GM04504 (cell line): ENCODE data around the gene ZNF80.
A peak's percentile ranks its signal among the peaks of the same experiment; 100 is the strongest.

Source experiments
- DNase-seq: peaks from one replicate; pipeline ENCODE4 v3.0.0-alpha.2; 2012; ENCODE audit warnings: low read depth

ZNF80 gene

DNA sequence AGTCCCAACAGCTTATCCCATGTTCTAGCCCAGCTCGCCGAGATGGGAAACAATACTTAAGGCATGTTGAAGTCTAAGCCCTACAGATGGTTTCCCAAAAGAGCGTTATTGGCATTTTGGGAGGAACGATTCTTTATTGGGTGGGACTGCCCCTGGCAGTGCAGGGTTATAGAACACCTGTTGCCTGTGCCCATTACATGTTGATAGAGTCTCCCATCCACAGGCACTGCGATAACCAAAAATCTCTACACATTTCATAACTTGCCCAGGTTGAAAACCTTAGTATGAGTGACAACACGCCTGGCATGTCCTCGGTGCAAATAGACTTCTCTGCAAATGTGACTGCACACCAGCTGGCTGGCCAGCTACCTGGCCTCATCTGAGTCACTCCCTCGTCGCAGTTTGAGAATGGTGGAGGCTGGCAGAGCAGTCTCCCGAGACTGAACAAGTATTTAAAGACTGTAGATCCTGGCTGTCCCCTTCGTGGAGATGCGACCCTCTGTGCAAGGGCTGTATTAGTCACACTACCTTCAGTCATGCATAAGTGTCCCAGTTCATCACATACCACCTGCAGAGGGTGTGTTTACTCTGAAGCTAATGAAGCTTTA is 18.7 kb downstream of the ZNF80 start:
- no peak for DNase-seq

DNA sequence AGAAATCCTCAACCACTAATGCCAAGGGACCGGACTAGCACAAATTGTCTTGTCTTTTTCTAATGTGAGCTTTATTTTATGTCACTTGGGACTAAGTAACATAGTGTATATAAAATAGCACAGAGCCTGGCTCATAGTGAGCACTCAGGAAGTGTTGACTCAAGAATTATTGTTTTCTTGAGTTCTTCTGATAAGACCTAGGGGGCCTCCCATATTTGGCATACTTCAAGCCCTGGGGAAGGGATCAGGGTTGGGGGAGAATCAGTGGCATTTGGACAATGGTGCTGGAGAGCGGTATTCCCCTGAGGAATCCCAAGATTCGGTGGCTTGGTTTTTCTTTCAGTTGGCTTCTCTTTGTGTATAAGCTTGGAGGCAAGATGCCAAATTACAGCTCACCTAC is 19.4 kb downstream of the ZNF80 start:
- no peak for DNase-seq

DNA sequence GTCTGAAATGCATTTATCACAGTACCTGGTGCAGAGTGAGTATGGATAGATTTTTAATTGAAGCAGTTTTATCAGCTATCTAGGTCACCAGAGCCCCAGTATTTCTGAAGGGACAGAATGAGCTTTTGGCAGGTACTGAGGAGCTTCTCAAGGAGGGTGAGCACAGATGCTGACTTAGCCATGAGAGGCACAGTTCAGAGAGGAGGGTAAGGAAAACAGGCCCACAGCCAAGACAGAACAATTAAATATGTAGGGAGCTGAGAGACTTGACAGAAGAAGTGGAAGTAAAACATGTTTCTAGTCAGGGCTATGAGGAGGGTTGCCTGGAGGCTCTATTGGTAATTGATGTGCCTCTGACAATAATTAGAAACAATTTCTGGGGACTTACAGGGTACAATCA is 20.1 kb downstream of the ZNF80 start:
- DNase-seq = no peak

DNA sequence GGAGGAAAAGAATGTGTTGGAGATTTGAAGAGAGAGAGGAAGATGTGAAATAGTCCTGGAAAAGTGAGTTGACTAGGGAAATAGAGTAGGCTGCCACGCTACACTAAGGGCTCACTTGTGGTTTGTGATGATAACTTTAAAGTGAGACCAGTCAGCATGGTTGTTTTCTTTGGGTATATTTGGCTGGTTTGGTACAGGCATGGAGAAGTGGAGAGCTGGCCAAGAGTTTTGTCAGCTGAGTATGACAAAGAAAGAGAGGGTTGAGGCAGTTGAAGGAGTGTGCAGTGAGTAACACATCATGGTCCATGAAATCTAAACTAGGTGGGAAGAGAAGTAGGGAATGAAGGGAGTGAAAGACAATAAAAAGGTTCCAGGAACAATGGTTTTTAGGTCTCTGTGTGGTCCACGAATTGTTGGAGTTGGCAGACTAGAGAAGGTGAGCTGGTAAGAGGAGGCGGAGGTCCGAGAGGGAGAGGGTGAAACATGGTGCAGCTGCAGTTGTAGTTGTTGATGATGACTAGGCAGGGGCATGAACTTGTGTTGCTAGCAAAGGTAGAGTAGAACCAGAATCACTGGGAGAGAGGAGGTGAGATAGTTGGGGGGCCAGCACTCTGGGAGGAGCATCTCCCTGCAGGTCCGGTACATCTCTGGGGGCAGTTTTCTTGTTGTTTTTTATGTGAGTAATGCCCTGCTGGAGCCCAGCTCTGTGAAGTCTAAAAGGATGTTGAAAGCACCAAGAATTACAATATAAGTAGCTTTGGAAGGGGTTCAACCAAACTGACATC is 21.0 kb downstream of the ZNF80 start:
- DNase-seq = no peak

DNA sequence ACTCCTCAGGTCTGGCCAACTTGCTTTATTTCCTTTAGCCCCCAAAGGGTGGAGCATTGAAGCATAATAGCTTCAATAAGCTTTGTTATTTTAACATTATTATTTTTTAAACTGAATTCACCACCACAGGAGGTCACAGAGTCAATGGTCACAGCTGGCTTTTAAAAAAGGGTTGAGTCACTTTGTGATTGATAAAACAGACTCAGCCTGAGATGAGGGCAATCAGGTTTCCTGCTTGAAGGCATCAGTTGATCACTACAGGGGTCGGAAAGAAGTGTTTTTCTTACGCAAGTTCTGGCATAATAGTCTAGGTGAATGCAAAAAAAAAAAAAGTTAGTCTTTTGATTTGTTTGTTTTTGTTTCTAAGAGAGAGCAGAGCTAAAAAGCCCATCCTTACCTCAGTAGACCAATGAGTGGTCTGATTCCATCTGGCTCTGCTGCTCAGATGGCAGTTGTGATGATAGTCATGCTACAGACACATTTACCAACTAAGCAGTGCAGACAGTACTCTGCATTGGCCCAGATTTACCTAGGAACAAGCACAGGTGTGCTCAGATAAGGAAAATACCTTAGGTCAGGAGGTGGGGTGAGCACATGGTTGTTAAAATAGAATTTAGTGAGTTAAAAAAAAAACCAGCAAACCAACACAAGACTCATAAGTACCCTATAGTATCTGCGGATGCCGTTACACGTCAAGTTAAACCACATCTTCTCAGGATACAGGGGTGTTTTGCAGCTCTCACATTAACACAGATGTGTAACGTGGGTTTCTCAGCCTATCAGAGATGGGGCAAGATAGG is 22.6 kb downstream of the ZNF80 start:
- DNase-seq = no peak

DNA sequence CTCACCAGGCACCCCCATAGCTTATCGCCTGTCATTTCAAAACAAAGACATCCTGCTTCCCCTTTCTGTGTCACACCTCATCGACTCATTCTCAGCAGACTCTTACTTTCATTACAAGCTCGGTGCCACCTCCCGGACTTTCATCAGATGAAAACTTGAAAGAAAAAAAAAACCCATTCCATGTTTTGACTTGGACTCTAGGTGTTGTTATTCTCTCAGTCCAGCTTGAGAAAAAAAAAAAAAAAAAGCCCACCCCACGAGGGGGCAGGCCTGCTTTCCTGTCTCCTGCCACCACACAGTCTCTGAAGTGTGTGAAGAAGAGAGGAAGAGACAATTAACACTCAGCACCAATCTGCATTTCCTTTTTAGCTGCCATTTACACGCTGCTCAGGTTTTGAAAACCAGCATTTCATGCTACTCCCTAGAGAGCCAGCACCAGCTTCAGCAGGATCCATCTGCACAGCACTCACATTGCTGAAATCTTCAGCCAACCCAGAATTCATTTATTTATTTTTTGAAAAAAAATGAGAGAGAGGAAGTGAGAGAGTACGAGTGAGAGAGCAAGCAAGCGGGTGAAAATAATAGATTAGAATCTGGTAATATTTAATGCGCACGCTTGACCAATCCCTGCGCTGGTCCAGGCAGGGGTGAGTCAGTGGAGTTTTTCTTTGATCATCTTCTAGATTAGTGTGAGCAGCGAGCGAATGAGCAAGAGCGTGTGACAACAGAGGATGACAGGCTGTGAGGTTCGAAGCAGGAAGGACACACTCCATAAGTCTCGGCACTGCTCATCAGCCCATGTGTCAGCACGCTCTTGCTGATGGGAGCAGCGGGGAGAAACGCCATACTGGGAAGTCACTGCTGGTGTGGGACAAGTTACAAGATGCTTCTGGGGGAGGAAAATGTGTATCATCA is 23.5 kb downstream of the ZNF80 start:
- DNase-seq = peak; percentile 58

DNA sequence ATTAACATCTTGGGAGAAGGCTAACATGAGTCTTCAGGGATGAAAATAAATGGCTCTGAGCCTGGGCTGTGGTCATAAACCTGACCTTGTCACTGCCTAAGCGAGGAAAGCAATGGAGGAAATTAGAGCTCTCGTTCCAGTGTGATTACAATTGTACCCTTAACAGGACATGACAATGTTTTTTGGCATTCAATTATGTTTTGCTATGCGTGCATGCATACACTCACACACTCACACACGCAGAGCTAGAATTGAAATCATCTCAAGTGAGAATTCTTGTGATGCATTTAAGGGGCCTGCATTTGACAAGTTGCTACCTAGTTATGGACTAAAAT is 24.1 kb downstream of the ZNF80 start:
- peak; percentile 36 for DNase-seq

DNA sequence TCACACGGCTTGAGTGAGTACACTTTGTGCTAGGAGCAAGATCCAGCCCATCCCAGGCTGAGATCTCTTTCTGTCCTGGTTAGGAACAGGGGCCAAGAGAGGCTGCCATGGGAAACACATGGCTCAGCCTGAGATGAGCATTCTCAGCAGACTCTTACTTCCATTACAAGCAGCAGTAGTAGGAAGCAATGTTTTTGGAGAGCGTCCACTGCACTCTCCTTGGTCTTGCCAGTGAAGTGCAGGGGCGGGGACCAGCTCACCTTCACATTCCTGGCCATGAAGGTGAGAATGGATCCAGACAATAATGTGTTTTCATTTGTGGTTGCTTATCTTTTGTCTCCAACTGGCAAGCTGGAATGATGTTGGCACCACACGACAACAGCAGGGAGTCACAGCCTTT is 24.7 kb downstream of the ZNF80 start:
- DNase-seq = no peak

DNA sequence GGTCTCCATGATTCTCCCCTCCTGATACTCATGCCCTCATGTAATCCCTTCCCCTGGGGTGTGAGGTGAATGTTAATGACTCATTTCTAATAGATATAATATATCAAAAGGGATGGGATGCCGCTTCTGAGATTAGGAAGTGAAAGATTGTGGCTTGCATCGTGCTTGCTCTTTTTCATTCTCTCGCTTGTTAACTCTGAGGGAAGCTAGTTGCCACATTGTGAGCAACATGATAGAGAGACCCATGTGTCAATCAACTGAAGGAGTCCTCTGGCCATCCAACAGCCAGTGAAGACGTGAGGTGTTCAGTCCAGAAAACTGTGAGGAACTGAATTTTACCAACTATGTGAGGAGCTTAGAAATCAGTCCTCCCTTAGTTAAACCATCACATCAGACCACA is 29.6 kb downstream of the ZNF80 start:
- no peak for DNase-seq

DNA sequence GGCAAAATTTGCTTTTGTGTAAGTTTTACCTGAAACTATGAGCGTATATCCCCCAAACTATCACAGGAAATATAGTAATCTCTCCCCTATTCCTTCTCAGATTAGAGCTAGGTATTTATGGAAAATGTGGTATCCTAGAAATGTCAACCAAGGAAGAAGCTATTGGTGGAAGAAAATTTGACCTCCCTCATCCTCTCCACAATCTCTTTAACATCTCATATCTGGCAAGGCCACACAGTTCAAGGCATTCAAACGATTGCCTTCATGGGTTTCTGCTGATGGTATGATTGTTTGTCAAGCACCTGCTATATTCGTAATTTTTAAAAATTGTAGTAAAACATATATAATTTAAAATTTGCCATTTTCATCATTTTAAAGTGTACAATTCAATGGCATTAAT is 31.0 kb downstream of the ZNF80 start:
- no peak for DNase-seq

DNA sequence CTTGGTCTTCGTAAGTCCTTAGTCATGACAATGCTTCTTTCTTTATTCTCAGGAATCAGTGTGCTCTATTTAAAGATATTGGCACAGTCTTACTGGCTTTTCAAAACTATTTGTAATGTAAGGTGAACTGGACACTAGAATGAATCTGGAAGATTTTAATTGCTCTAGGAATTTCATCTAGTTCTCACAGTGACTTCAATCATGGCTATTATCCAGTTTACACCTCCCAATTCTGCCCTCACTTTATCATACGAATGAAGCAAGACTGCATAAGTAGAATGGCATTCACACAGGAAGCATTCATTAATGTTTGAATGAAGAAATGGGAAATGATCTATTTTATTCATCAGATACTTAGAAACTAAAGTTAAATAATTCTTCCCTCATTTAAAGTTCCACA is 31.8 kb downstream of the ZNF80 start:
- DNase-seq = no peak

DNA sequence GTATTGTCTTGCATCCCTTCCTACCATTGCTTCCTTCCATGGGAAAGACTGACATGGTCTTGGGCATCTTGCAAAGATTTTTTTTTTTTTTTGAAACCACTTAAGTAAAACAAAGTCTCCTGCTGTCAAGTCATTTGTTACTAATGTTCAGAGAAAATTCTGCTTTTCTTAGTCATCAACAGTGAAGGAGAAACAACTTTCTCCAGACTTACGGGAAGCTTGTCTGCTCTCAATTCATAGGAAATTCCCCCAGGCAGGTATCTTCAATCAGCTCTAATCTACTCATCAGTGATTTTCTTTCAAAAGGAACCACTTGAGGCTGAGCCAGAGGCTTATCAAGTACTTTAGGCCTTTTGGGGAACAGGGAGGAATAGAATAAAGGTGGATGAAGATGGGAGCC is 42.6 kb downstream of the ZNF80 start:
- DNase-seq = no peak

DNA sequence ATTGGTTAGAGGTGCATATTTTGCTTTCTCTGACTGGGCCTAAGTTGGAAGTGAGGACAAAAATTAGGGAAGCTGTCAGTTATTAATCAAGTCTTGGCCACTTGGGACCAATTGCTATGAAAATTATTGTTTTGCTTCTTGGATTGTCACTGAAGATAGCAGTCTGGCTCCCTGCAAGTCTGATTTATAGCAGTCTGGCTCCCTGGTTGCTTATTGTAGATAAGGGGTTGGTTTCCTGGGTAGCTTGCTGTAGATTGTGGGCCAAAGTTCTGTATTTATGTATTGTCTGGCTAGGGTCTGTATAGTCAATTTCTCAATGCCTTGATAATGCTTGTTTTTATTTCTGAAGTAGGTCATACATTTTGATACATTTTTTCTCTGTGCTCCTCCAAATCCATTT is 45.2 kb downstream of the ZNF80 start:
- no peak for DNase-seq

DNA sequence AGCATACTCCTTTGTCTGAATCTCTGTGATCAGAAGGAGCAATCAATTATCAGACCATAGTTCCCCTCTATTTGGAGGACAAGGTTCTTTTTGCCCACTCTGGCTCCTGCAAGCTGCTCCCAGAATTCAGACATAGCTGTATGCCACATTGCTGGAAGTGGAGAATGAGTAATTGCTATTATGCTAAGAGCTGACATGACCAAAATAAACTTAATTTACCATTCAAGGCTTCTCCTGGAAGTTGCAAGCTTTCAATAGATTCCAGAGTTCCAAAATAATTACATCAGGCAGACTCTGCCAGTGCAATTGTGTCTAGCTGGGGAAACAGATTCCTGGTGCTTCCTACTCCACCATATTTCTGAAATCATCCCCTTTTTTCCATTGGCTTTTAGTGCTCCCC is 50.9 kb downstream of the ZNF80 start:
- DNase-seq = no peak
